MM.1S (cell line): ENCODE results near the gene RITA1.

Source experiments
- DNase-seq: peaks from one replicate; pipeline ENCODE4 v3.0.0-alpha.2; 2015
- H2AFZ ChIP-seq: fragments of 300-600 bp; sonication (generic); 2 replicates; pipeline ENCODE4 v1.6.0; 2016; ENCODE audit warnings: antibody characterized with exemption, low read length
- H3F3A ChIP-seq: fragments of 300-600 bp; sonication (generic); 2 replicates; pipeline ENCODE4 v1.6.1; 2016; ENCODE audit warnings: mild to moderate bottlenecking, antibody characterized with exemption, low read length, moderate library complexity, mixed read lengths; ENCODE audit not compliant: insufficient read depth
- H3K27ac ChIP-seq: fragments of 300-600 bp; sonication (generic); 2 replicates; pipeline ENCODE4 v1.5.1; 2016; ENCODE audit warnings: mild to moderate bottlenecking, low read length
- H3K27me3 ChIP-seq: fragments of 300-600 bp; sonication (generic); replicated peaks from 2 replicates; pipeline ENCODE4 v1.6.0; 2016; ENCODE audit warnings: low read length; ENCODE audit not compliant: insufficient read depth
- H3K36me3 ChIP-seq: fragments of 300-600 bp; sonication (generic); replicated peaks from 2 replicates; pipeline ENCODE4 v1.6.1; 2016; ENCODE audit warnings: mild to moderate bottlenecking, low read length, mixed read lengths; ENCODE audit not compliant: insufficient read depth
- H3K4me1 ChIP-seq: fragments of 300-600 bp; sonication (generic); 2 replicates; pipeline ENCODE4 v1.6.1; 2016; ENCODE audit warnings: low read length, mixed read lengths
- H3K4me2 ChIP-seq: fragments of 300-600 bp; sonication (generic); 2 replicates; pipeline ENCODE4 v1.6.0; 2016; ENCODE audit warnings: low read depth, low read length
- H3K4me3 ChIP-seq: fragments of 300-600 bp; sonication (generic); 2 replicates; pipeline ENCODE4 v1.5.1; 2016; ENCODE audit warnings: low read length, mixed read lengths
- H3K79me2 ChIP-seq: fragments of 300-600 bp; sonication (generic); 2 replicates; pipeline ENCODE4 v1.6.1; 2016; ENCODE audit warnings: mixed run types, low read length, mixed read lengths
- H3K9ac ChIP-seq: fragments of 300-600 bp; sonication (generic); 2 replicates; pipeline ENCODE4 v1.6.1; 2016; ENCODE audit warnings: low read length, mixed read lengths
- H3K9me2 ChIP-seq: fragments of 300-600 bp; sonication (generic); replicated peaks from 2 replicates; pipeline ENCODE4 v1.6.1; 2016; ENCODE audit warnings: mild to moderate bottlenecking, low read length, mixed read lengths; ENCODE audit not compliant: insufficient read depth
- H3K9me3 ChIP-seq: fragments of 300-600 bp; sonication (generic); replicated peaks from 2 replicates; pipeline ENCODE4 v1.6.1; 2016; ENCODE audit warnings: mild to moderate bottlenecking, low read length, mixed read lengths; ENCODE audit not compliant: insufficient read depth
- H4K20me1 ChIP-seq: fragments of 300-600 bp; sonication (generic); 2 replicates; pipeline ENCODE4 v1.6.1; 2016; ENCODE audit warnings: mild to moderate bottlenecking, low read length, moderate library complexity, mixed read lengths; ENCODE audit not compliant: insufficient read depth
- CTCF ChIP-seq: fragments of 300-600 bp; sonication (generic); IDR thresholded peaks from 2 replicates; pipeline ENCODE4 v1.5.1; 2016; ENCODE audit warnings: antibody characterized with exemption, low read length, mixed read lengths
- EZH2 ChIP-seq: fragments of 300-600 bp; sonication (generic); optimal IDR thresholded peaks from 2 replicates; pipeline ENCODE3; 2017; ENCODE audit warnings: low read depth, mild to moderate bottlenecking, antibody characterized with exemption, low read length, mixed read lengths
- EZH2phosphoT487 ChIP-seq: fragments of 300-600 bp; sonication (generic); IDR thresholded peaks from 2 replicates; pipeline ENCODE4 v1.6.1; 2018; ENCODE audit warnings: antibody characterized with exemption, low read length

Gene RITA1

GRCh38 chr12:113142173-113142885 lies 43.2 kb upstream of the RITA1 start:
- TF ChIP-seq CTCF (no peak), EZH2 (no peak), EZH2phosphoT487 (no peak)
- H3K4me2 ChIP-seq: no peak overlapping the region
- no peak overlapping the region for H3K4me3 ChIP-seq
- H3K27me3 ChIP-seq: no peaks in the 10 kb centered on the region
- no peak overlapping the region for H3K9ac ChIP-seq
- no peaks in the 10 kb centered on the region for H3K79me2 ChIP-seq
- no peaks in the 10 kb centered on the region for H3F3A ChIP-seq
- H4K20me1 ChIP-seq: no peaks in the 10 kb centered on the region
- no peak overlapping the region for H2AFZ ChIP-seq
- DNase-seq: no peak
- H3K27ac ChIP-seq: no peak overlapping the region
- no peaks in the 10 kb centered on the region for H3K4me1 ChIP-seq
- H3K9me2 ChIP-seq: no peaks in the 10 kb centered on the region
- H3K36me3 ChIP-seq: no peaks in the 10 kb centered on the region
- no peaks in the 10 kb centered on the region for H3K9me3 ChIP-seq

GRCh38 chr12:113142886-113143332 lies 42.6 kb upstream of the RITA1 start:
- Histone ChIP-seq H3K36me3 (no peaks in the 10 kb centered on the region), H3K9ac (no peak overlapping the region), H3K79me2 (no peaks in the 10 kb centered on the region), H4K20me1 (no peaks in the 10 kb centered on the region), H3K4me3 (no peak overlapping the region), H3K27me3 (no peaks in the 10 kb centered on the region), H3F3A (no peaks in the 10 kb centered on the region), H3K9me2 (no peaks in the 10 kb centered on the region), H3K4me2 (no peak overlapping the region), H2AFZ (no peak overlapping the region), H3K4me1 (no peaks in the 10 kb centered on the region), H3K27ac (no peak overlapping the region), H3K9me3 (no peaks in the 10 kb centered on the region)
- no peak for DNase-seq
- TF ChIP-seq EZH2phosphoT487 (no peak), EZH2 (no peak), CTCF (no peak)

- no peak for DNase-seq
- no peaks in the 10 kb centered on the region for H3K27me3 ChIP-seq
- no peaks in the 10 kb centered on the region for H3K9me3 ChIP-seq
- H3K4me3 ChIP-seq: no peak overlapping the region
- no peaks in the 10 kb centered on the region for H3K36me3 ChIP-seq
- H4K20me1 ChIP-seq: no peaks in the 10 kb centered on the region
- no peak overlapping the region for H2AFZ ChIP-seq
- H3K4me2 ChIP-seq: no peak overlapping the region
- H3K9me2 ChIP-seq: no peaks in the 10 kb centered on the region
- H3K27ac ChIP-seq: no peak overlapping the region
- no peak overlapping the region for H3K9ac ChIP-seq
- H3K79me2 ChIP-seq: no peaks in the 10 kb centered on the region
- H3F3A ChIP-seq: no peaks in the 10 kb centered on the region
- no peaks in the 10 kb centered on the region for H3K4me1 ChIP-seq
- no peak for TF ChIP-seq CTCF
- TF ChIP-seq EZH2: no peak
- no peak for TF ChIP-seq EZH2phosphoT487
These were observed 41.6 kb upstream of the RITA1 start for GRCh38 chr12:113143959-113144358.
